ENCODE measurements around the gene COG8. TPM values are rescaled to one million over a fixed set of nuclear protein-coding genes. Genes with fewer than 3 reads are reported as not detected.

The COG8 gene
- total and polyA plus RNA-seq, 2 of the 8 experiments (the other 6 are each of a cell fraction or from before 2014, with no cell fraction given): 49.1 to 55.6 TPM

DNA sequence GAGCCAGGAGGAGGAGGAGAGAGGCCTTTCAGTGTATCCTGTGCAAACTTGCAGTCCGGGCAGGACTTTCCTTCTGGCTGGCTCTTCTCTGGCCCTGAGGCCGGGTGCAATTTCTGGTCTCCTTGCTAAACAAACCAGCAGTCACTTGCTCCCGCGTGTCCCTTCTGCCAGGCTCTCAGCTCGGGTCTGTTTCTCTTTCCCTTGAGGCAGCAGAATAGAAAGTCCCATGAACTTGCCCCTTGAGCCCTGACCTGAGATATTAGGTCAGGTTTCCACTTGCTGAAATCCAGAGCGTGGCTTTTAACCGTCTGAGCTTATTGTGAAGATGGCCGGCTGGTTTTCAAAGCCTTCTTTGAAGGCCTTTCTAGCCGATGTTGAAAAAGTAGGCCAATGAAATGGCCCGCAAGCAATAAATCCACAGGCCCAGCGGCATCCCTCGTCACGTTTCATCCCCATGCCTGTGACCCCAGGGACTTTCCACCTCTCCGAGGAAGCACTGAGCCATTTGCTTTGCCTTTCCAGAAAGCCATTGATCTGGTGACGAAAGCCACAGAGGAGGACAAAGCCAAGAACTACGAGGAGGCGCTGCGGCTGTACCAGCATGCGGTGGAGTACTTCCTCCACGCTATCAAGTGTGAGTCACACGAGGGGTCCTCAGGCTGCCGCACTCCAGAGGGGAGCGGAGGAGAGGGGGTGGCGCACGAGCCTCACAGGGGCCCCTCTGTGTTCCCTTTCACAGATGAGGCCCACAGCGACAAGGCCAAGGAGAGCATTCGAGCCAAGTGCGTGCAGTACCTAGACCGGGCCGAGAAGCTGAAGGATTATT, 23.7 kb downstream of the COG8 start:
- Histone ChIP-seq H3K27ac (ENCODE audit: low read depth, low read length) (no peak overlapping the region), H3K23me2 (ENCODE audit: low read depth, low read length) (peaks cover 3% of the 10 kb centered on the region; the same call in 1 of the 2 replicates), H4K20me1 (replicated peaks in 1 of 2; ENCODE audit: control insufficient read depth in 1 of 2, insufficient read depth in 2 of 2, low read length in 2 of 2) (peaks cover 6 to 18% of the 10 kb centered on the region in 2 experiments), H2BK12ac (ENCODE audit: low read depth, low read length) (no peak overlapping the region), H3K18ac (ENCODE audit: extremely low read depth, low read length) (no peak overlapping the region), H4K91ac (replicated peaks; ENCODE audit: insufficient read length, low read length) (no peak overlapping the region), H2BK15ac (ENCODE audit: low read length) (no peak overlapping the region), H2AK5ac (ENCODE audit: low read depth, low read length) (no peak overlapping the region), H4K8ac (ENCODE audit: extremely low read depth, insufficient read depth, low read length) (no peak overlapping the region), H4K5ac (ENCODE audit: insufficient read length, low read depth, low read length) (no peak overlapping the region), H3K36me3 (ENCODE audit: control insufficient read depth in 2 of 4, insufficient read depth in 4 of 4, low read length in 3 of 4) (peaks cover 16 to 32% (median 29%) of the 10 kb centered on the region in 4 experiments), H2AFZ (ENCODE audit: low read length) (no peak overlapping the region), H2BK5ac (ENCODE audit: low read depth, low read length) (no peak overlapping the region), H3K4me2 (ENCODE audit: insufficient read depth in 1 of 2, low read depth in 2 of 2, low read length in 2 of 2) (no peak overlapping the region), H3K79me1 (ENCODE audit: low read depth, low read length) (no peaks in the 10 kb centered on the region; the same call in 1 of the 2 replicates), H3K23ac (ENCODE audit: insufficient read length) (no peak overlapping the region), H3K56ac (replicated peaks; ENCODE audit: insufficient read length, low read depth, low read length) (no peak overlapping the region), H2BK20ac (ENCODE audit: low read length) (no peak overlapping the region), H3K27me3 (replicated peaks in 1 of 4; ENCODE audit: control insufficient read depth in 3 of 4, extremely low read depth in 1 of 4, insufficient read depth in 3 of 4, low read length in 3 of 4) (no peaks in the 10 kb centered on the region), H3K4me3 (ENCODE audit: extremely low read depth in 1 of 4, insufficient read depth in 2 of 4, low read depth in 3 of 4, low read length in 4 of 4) (no peak overlapping the region), H2BK120ac (replicated peaks; ENCODE audit: low read depth, low read length) (no peak overlapping the region), H3K4me1 (replicated peaks in 1 of 4; ENCODE audit: control insufficient read depth in 3 of 4, insufficient read depth in 4 of 4, low read length in 3 of 4) (peaks cover 0 to 4% (median 2%) of the 10 kb centered on the region in 4 experiments; a peak in 4 of 7 replicates), H3K4ac (replicated peaks; ENCODE audit: insufficient read length, low read depth, low read length) (no peak overlapping the region), H3K79me2 (ENCODE audit: control insufficient read depth in 1 of 2, insufficient read depth in 2 of 2, low read length in 2 of 2) (peaks cover 0 to 15% of the 10 kb centered on the region in 2 experiments; a peak in 1 of 4 replicates), H3K14ac (ENCODE audit: insufficient read length) (no peak overlapping the region), H3K9ac (replicated peaks in 1 of 4; ENCODE audit: extremely low read depth in 1 of 4, low read depth in 3 of 4, low read length in 3 of 4) (no peak overlapping the region), H3K9me3 (ENCODE audit: insufficient read depth in 2 of 2, low read depth in 1 of 2, low read length in 1 of 2) (no peaks in the 10 kb centered on the region)
- no peak for FAIRE-seq
- ChIA-PET POLR2A (ENCODE audit: partially characterized antibody) (interaction anchor here (0.9 to 24.8 kb wide), 2 partner anchors 21 to 128 kb away, joined by 4 to 497 read pairs; partner anchors contain the start of genes COG8, NIP7, PDF and TMED6), CTCF (ENCODE audit: partially characterized antibody) (interaction anchor here (1.4 kb wide), 1 partner anchor 24 kb away, joined by 4 read pairs; no protein-coding TSS in a partner anchor)
- 89% methylated on average over 30 of the region's 30 CpGs; no CpG with 5 or more reads in 1 of the 2 experiments for WGBS, 2 experiments (ENCODE audit: extremely low coverage in 1 of 2, insufficient coverage in 1 of 2, insufficient read length in 1 of 2, insufficient replicate concordance in 2 of 2, low coverage in 1 of 2, low lambda C conversion rate in 2 of 2, missing lambda C conversion rate in 1 of 2)
- no peak for DNase-seq (ENCODE audit: low read depth in 1 of 2, low spot score in 2 of 2)
- no peak for TF ChIP-seq SRF (IDR thresholded peaks at IDR 0.05; ENCODE audit: low read depth, low read length)
- no peak for TF ChIP-seq GTF2F1 (IDR thresholded peaks at IDR 0.05; ENCODE audit: borderline replicate concordance, low read depth, low read length)
- TF ChIP-seq TBP (IDR thresholded peaks at IDR 0.05; ENCODE audit: low read depth, low read length): no peak
- no peak for TF ChIP-seq BACH1 (IDR thresholded peaks at IDR 0.05; ENCODE audit: low read length)
- TF ChIP-seq RAD21 (IDR thresholded peaks at IDR 0.05 in 1 of 2, conservative IDR thresholded peaks at IDR 0.05 in 1 of 2; ENCODE audit: low read depth in 2 of 2, low read length in 2 of 2): no peak
- TF ChIP-seq, protein P1, sequence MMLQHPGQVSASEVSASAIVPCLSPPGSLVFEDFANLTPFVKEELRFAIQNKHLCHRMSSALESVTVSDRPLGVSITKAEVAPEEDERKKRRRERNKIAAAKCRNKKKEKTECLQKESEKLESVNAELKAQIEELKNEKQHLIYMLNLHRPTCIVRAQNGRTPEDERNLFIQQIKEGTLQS (IDR thresholded peaks at IDR 0.05; ENCODE audit: insufficient read depth, low read depth, low read length): no peak
- no peak for TF ChIP-seq HDAC2 (IDR thresholded peaks at IDR 0.05; ENCODE audit: borderline replicate concordance in 1 of 2, low read depth in 2 of 2, low read length in 2 of 2)
- no peak for TF ChIP-seq SIN3A (conservative IDR thresholded peaks at IDR 0.05 in 1 of 2, IDR thresholded peaks at IDR 0.05 in 1 of 2; ENCODE audit: low read depth in 1 of 2, low read length in 2 of 2)
- TF ChIP-seq CBX5 (IDR thresholded peaks at IDR 0.05; ENCODE audit: low read depth, low read length): no peak
- no peak for TF ChIP-seq EP300 (IDR thresholded peaks at IDR 0.05; ENCODE audit: borderline replicate concordance in 1 of 2, low read depth in 2 of 2, low read length in 2 of 2)
